Activated B cell treated with CpG ODN at 0.5 μM for 24 hours (primary cell): ENCODE results near the gene IQSEC1. TPM values are rescaled to one million over a fixed set of nuclear protein-coding genes. Genes with fewer than 3 reads are reported as not detected.

Experiments used
- ATAC-seq: fragments of 200-7000 bp; cut with Tn5 transposase; one replicate; pipeline ENCODE4 v1.10.0; 2021; ENCODE audit warnings: low read depth, mild to moderate bottlenecking, moderate library complexity
- CTCF ChIA-PET: fragments of 350-600 bp; sonication (Branson Sonifier 250); formaldehyde crosslinking; loops from one replicate; lab custom pipeline; 2021; ENCODE audit warnings: antibody characterized with exemption; lab: Charles Lee
- POLR2A ChIA-PET: fragments of 350-600 bp; sonication (Branson Sonifier 250); formaldehyde crosslinking; loops from one replicate; lab custom pipeline; 2021; ENCODE audit warnings: antibody characterized with exemption; lab: Charles Lee
- DNase-seq: peaks from one replicate; pipeline ENCODE4 v3.0.0; 2022
- H3K27ac Mint-ChIP-seq: one replicate; pipeline ENCODE4 v1.8.0; 2020; ENCODE audit warnings: mixed read lengths
- H3K27me3 Mint-ChIP-seq: one replicate; pipeline ENCODE4 v1.8.0; 2021; ENCODE audit warnings: mixed read lengths
- H3K36me3 Mint-ChIP-seq: one replicate; pipeline ENCODE4 v1.8.0; 2021; ENCODE audit warnings: low read depth, mixed read lengths
- H3K4me1 Mint-ChIP-seq: one replicate; pipeline ENCODE4 v1.8.0; 2021; ENCODE audit warnings: mixed read lengths
- H3K4me3 Mint-ChIP-seq: one replicate; pipeline ENCODE4 v1.8.0; 2020; ENCODE audit warnings: mild to moderate bottlenecking, mixed read lengths
- H3K9me3 Mint-ChIP-seq: one replicate; pipeline ENCODE4 v1.8.0; 2020; ENCODE audit warnings: mixed read lengths
- CTCF ChIP-seq: fragments of 200-600 bp; IDR thresholded peaks from one replicate; pipeline ENCODE4 v1.8.0; 2022; ENCODE audit warnings: antibody characterized with exemption, mild to moderate bottlenecking
- intact Hi-C: fragments of 100-400 bp; cut with micrococcal nuclease; formaldehyde crosslinking; loops from one replicate; pipeline ENCODE4 v1.15.1; 2024
- total RNA-seq: library from RNA; stranded (reverse); gene quantifications from 2 replicates; pipeline ENCODE4 v1.2.3, GENCODE V29; 2022

IQSEC1 gene
- total RNA-seq, 1 donor from 2014 or later = 296 TPM

DNA sequence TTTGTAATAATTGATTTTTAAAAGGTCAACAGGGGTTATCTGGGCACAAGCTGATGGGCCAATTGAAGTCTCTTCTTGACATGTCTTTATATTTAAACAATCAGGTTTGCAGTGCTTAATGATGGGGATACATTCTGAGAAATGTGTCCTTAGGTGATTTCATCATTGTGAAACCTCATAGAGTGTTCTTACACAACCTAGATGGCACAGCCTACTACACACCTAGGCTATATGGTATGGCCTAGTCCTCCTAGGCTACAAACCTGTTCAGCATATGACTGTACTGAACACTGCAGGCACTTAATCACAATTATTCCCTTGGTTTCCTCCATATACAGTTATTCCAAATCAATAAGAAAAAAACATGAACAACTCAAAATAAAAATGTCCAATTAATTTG is 75.8 kb downstream of the IQSEC1 start:
- H3K9me3 Mint-ChIP-seq = no peaks in the 10 kb centered on the region
- H3K27ac Mint-ChIP-seq = no peak overlapping the region
- TF ChIP-seq CTCF = no peak
- POLR2A ChIA-PET = interaction anchor here (1.0 to 18.4 kb wide), 4 partner anchors 14 to 25 kb away, joined by 4 to 465 read pairs (median 116); no protein-coding TSS in a partner anchor
- H3K4me3 Mint-ChIP-seq = no peak overlapping the region
- H3K4me1 Mint-ChIP-seq = peaks cover 83% of the 10 kb centered on the region
- CTCF ChIA-PET = no interaction called here
- H3K36me3 Mint-ChIP-seq = peaks cover 66% of the 10 kb centered on the region
- H3K27me3 Mint-ChIP-seq = no peaks in the 10 kb centered on the region
- no peak for ATAC-seq
- intact Hi-C loops = loop anchor here (5.0 kb wide), 1 partner anchor 95 kb away; no protein-coding TSS in a partner anchor
- no peak for DNase-seq

DNA sequence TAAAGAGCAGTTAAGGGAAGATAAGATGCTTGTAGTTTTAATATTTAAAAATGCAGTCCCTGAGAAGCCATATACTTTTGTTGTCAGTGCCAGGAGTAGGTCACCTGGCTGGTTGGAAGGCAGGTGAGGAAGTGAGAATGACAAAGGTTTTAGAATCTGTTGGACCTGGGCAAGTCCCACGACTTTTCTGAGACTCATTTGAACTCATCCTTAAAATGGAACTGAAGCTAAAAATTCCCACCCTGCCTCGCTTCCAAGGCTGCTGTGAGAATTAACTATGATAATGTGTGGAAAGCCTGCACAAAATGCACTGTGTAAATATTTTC is 77.1 kb downstream of the IQSEC1 start:
- no peak for DNase-seq
- Mint-ChIP-seq H3K27me3 (no peaks in the 10 kb centered on the region), H3K27ac (peak overlapping the region; percentile 13), H3K4me1 (peaks cover 83% of the 10 kb centered on the region), H3K4me3 (peak overlapping the region; percentile 63), H3K36me3 (peaks cover 61% of the 10 kb centered on the region), H3K9me3 (no peaks in the 10 kb centered on the region)
- ChIA-PET POLR2A (interaction anchor here (1.0 to 11.7 kb wide), 7 partner anchors 10 to 91 kb away, joined by 4 to 166 read pairs (median 8); no protein-coding TSS in a partner anchor), CTCF (interaction anchor here (1.1 to 3.4 kb wide), 12 partner anchors 13 to 96 kb away, joined by 3 to 18 read pairs (median 5); no protein-coding TSS in a partner anchor)
- intact Hi-C loops = loop anchor here (5.0 kb wide), 1 partner anchor 94 kb away; no protein-coding TSS in a partner anchor
- ATAC-seq = no peak
- no peak for TF ChIP-seq CTCF

- POLR2A ChIA-PET = interaction anchor here (0.7 to 5.5 kb wide), 11 partner anchors 8 to 457 kb away, joined by 3 to 65 read pairs (median 5); no protein-coding TSS in a partner anchor
- H3K27me3 Mint-ChIP-seq = no peaks in the 10 kb centered on the region
- DNase-seq = no peak
- no peaks in the 10 kb centered on the region for H3K9me3 Mint-ChIP-seq
- intact Hi-C loops = loop anchor here (1.0 to 5.0 kb wide), 7 partner anchors 16 to 93 kb away; partner anchors contain the start of gene IQSEC1
- peak overlapping the region; percentile 69 for H3K27ac Mint-ChIP-seq
- H3K36me3 Mint-ChIP-seq = peaks cover 64% of the 10 kb centered on the region
- peaks cover 85% of the 10 kb centered on the region for H3K4me1 Mint-ChIP-seq
- CTCF ChIA-PET = interaction anchor here (0.7 to 3.4 kb wide), 20 partner anchors 9 to 457 kb away, joined by 3 to 18 read pairs (median 4); no protein-coding TSS in a partner anchor
- TF ChIP-seq CTCF = no peak
- no peak for ATAC-seq
- H3K4me3 Mint-ChIP-seq = peak overlapping the region; percentile 89
These were observed 77.6 kb downstream of the IQSEC1 start for GRCh38 chr3:12995389-12996180.

DNA sequence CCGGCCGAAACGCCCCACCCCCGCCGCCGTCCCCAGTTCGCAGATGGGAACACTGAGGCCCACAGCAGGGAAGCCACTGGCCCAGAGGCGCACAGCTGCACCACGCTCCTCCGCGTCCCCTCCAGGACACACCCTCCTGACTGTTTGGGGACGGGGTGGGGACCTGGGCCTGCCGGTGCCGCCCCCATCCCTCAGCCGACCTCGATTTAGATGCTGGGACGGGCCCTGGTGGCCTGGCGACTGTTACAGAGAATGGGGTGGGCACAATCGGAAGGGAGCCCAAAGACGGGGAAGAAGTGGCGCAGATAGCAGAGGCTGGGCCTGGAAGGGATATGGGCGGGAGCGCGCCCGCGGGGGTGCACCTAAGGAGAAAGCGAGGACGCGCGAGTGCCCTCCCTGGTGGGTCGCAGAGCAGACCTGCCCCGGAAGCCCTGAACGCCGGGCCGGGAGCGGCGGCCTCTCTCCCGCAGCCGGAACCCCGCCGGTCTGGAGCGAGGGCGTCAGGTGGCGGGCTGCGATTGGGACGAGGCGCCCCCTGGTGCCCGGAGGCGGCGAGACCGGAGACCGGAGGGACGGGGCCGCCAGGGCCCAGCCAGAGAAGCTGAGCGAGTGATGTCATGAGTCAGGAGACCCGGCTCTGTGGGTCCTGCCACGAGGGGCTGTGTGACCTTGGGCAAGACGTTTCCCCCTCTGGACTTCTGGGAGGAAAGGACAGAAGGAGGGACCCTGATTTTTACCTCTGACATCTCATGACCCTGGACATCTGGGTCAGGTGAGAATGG is 78.4 kb downstream of the IQSEC1 start:
- Mint-ChIP-seq H3K27ac (peak overlapping the region; percentile 88), H3K36me3 (peaks cover 64% of the 10 kb centered on the region), H3K4me1 (peaks cover 85% of the 10 kb centered on the region), H3K4me3 (peak overlapping the region; percentile 89), H3K9me3 (no peaks in the 10 kb centered on the region), H3K27me3 (no peaks in the 10 kb centered on the region)
- DNase-seq (peak; percentile 81), ATAC-seq (peak; percentile 70)
- TF ChIP-seq CTCF = peak; percentile 93
- CTCF ChIA-PET = interaction anchor here (0.7 to 3.4 kb wide), 20 partner anchors 9 to 457 kb away, joined by 3 to 18 read pairs (median 4); no protein-coding TSS in a partner anchor
- intact Hi-C loops = loop anchor here (1.0 to 5.0 kb wide), 7 partner anchors 17 to 92 kb away; partner anchors contain the start of gene IQSEC1
- POLR2A ChIA-PET = interaction anchor here (0.7 to 5.5 kb wide), 13 partner anchors 9 to 457 kb away, joined by 3 to 65 read pairs (median 4); no protein-coding TSS in a partner anchor
